ENCODE results near the gene COG1. TPM values are rescaled to one million over a fixed set of nuclear protein-coding genes. Genes with fewer than 3 reads are reported as not detected.
A peak's percentile ranks its signal among the peaks of the same experiment; 100 is the strongest.

COG1 gene
- total RNA-seq, 2 donors from 2014 or later = 27.1 to 27.8 TPM

DNA sequence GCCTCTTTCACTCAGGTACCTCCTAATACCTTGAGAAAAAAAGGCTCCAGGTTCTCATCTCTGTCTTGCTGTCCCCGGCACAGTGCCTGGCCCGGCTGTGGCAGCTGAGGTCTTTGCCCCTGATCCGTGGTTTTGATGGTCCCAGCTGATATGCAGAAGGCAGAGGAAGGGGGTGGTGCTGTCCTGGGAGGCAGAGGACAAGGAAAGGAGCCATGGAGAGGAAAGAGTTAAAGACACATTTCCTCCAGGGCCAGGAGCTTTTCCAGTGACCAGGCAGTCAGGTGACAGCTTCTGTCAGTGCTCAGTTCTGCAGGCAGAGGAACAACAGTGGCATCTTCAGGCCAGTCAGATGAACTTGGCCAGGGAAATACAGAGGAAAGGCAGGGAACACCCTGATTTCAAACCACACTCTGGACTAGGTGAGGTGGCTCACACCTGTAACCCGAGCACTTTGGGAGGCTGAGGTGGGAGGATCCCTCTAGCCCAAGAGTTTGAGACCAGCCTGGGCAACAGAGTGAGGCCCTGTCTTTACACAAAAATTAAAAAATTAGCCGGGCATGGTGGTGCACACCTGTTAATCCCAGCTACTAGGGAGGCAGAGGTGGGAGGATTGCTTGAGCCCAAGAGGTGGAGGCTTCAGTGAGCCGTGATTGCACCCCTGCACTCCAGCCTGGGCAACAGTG lies 3.3 kb upstream of the COG1 start:
- Mint-ChIP-seq H3K4me3 (no peak overlapping the region), H3K27ac (no peak overlapping the region), H3K4me1 (peaks cover 16% of the 10 kb centered on the region), H3K27me3 (ENCODE audit: insufficient read depth) (peaks cover 5% of the 10 kb centered on the region), H3K9me3 (peaks cover 11% of the 10 kb centered on the region), H3K36me3 (ENCODE audit: low read depth) (peaks cover 2% of the 10 kb centered on the region)
- TF ChIP-seq CTCF (conservative IDR thresholded peaks at IDR 0.05) = peak; percentile 91
- peak; percentile 90 for DNase-seq
- Histone ChIP-seq H3K9ac (ENCODE audit: extremely low read depth, low read length, poor library complexity, severe bottlenecking) (no peak overlapping the region), H3K27me3 (ENCODE audit: control insufficient read depth, insufficient read depth, low read length, poor library complexity, severe bottlenecking) (no peaks in the 10 kb centered on the region), H3K9me3 (ENCODE audit: control insufficient read depth, low read length) (peaks cover 7% of the 10 kb centered on the region), H3K4me3 (ENCODE audit: low read length) (no peak overlapping the region), H3K27ac (ENCODE audit: low read depth, low read length) (no peak overlapping the region), H3K4me1 (ENCODE audit: control insufficient read depth, insufficient read depth, low read length) (peaks cover 5% of the 10 kb centered on the region), H3K36me3 (ENCODE audit: control insufficient read depth, insufficient read depth, low read length) (no peaks in the 10 kb centered on the region)
- 69 to 72% methylated on average over 2 to 6 of the region's 6 CpGs for WGBS, 2 experiments (ENCODE audit: insufficient coverage in 1 of 2, insufficient read length in 1 of 2)

GRCh38 chr17:73191443-73192205 lies 1.2 kb upstream of the COG1 start:
- peak overlapping the region; percentile 79 for H3K27ac ChIP-seq (ENCODE audit: low read depth, low read length)
- peak overlapping the region; percentile 77 for H3K9ac ChIP-seq (ENCODE audit: extremely low read depth, low read length, poor library complexity, severe bottlenecking)
- Mint-ChIP-seq H3K4me3 (peak overlapping the region; percentile 84), H3K9me3 (peaks cover 5% of the 10 kb centered on the region), H3K27ac (peak overlapping the region; percentile 98), H3K36me3 (ENCODE audit: low read depth) (peaks cover 7% of the 10 kb centered on the region), H3K27me3 (ENCODE audit: insufficient read depth) (no peaks in the 10 kb centered on the region), H3K4me1 (peaks cover 15% of the 10 kb centered on the region)
- peak; percentile 95 for DNase-seq
- H3K36me3 ChIP-seq (ENCODE audit: control insufficient read depth, insufficient read depth, low read length) = peaks cover 4% of the 10 kb centered on the region
- WGBS, 2 experiments (ENCODE audit: insufficient coverage in 1 of 2, insufficient read length in 1 of 2) = 12 to 18% methylated on average over 9 to 26 of the region's 26 CpGs
- peaks cover 4% of the 10 kb centered on the region for H3K9me3 ChIP-seq (ENCODE audit: control insufficient read depth, low read length)
- peak; percentile 91 for TF ChIP-seq CTCF (conservative IDR thresholded peaks at IDR 0.05)
- H3K4me1 ChIP-seq (ENCODE audit: control insufficient read depth, insufficient read depth, low read length) = peaks cover 5% of the 10 kb centered on the region
- H3K4me3 ChIP-seq (ENCODE audit: low read length) = peak overlapping the region; percentile 75
- no peaks in the 10 kb centered on the region for H3K27me3 ChIP-seq (ENCODE audit: control insufficient read depth, insufficient read depth, low read length, poor library complexity, severe bottlenecking)

DNA sequence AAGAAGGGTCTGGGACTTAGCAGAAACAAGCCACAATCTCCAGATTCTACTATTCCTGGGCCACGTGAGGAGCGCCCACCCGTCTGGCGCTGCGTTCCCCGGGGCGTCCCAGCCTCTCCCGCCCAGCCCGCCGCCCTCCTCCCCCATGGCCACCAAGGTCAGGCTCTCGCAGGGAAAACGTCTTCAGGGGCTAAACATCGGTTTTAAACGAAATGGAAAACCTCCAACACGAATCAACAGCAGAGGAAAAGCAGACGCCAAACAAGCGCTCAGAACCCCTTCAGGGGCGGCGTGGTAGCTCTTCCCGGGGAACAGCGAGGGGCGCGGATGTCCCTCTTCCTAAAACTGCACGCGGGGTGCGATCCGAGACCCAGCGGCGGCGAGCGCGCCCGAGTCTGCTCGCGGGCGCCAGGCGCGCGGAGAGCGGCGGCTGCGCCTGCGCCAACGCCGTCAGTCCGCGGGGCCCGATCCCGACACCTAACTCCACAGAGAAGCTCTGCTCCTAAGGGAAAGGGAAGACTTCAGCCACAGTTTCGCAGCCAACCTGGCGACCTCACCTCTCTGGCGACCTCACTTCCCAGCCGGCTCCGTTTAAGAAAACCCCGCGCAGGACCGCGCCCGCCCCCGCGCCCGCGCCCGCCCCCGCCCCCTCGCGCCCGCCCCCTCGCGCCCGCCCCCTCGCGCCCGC lies 505 bp upstream of the COG1 start:
- Mint-ChIP-seq H3K4me3 (peak overlapping the region; percentile 84), H3K9me3 (no peaks in the 10 kb centered on the region)

More for the DNA sequence above, 505 bp upstream of the COG1 start:
- Mint-ChIP-seq H3K27ac (peak overlapping the region; percentile 98), H3K27me3 (ENCODE audit: insufficient read depth) (no peaks in the 10 kb centered on the region), H3K4me1 (peaks cover 14% of the 10 kb centered on the region), H3K36me3 (ENCODE audit: low read depth) (peaks cover 13% of the 10 kb centered on the region)
- peak overlapping the region; percentile 79 for H3K27ac ChIP-seq (ENCODE audit: low read depth, low read length)
- H3K4me3 ChIP-seq (ENCODE audit: low read length) = peak overlapping the region; percentile 75
- TF ChIP-seq CTCF (conservative IDR thresholded peaks at IDR 0.05) = no peak
- no peaks in the 10 kb centered on the region for H3K27me3 ChIP-seq (ENCODE audit: control insufficient read depth, insufficient read depth, low read length, poor library complexity, severe bottlenecking)
- DNase-seq = peak; percentile 93
- H3K4me1 ChIP-seq (ENCODE audit: control insufficient read depth, insufficient read depth, low read length) = peaks cover 5% of the 10 kb centered on the region
- H3K9me3 ChIP-seq (ENCODE audit: control insufficient read depth, low read length) = no peaks in the 10 kb centered on the region
- 0% methylated on average over 1 to 65 of the region's 74 CpGs for WGBS, 2 experiments (ENCODE audit: insufficient coverage in 1 of 2, insufficient read length in 1 of 2)
- H3K36me3 ChIP-seq (ENCODE audit: control insufficient read depth, insufficient read depth, low read length) = peaks cover 11% of the 10 kb centered on the region
- peak overlapping the region; percentile 77 for H3K9ac ChIP-seq (ENCODE audit: extremely low read depth, low read length, poor library complexity, severe bottlenecking)
